Stomach smooth muscle (tissue), 2 donors: ENCODE results near the gene SLC7A8.

Experiments
- H3K27ac ChIP-seq: one replicate; pipeline ENCODE4 v1.7.0; 2013; ENCODE audit warnings: mild to moderate bottlenecking, low read length, inconsistent platforms
- H3K27me3 ChIP-seq, 2 donors: one replicate each; pipeline ENCODE4 v1.7.0; 2013; ENCODE audit warnings: low read length in 2 of 2; ENCODE audit not compliant: insufficient read depth in 2 of 2, control insufficient read depth in 1 of 2
- H3K36me3 ChIP-seq, 2 donors: one replicate each; pipeline ENCODE4 v1.7.0; 2013; ENCODE audit warnings: low read length in 2 of 2; ENCODE audit not compliant: control insufficient read depth in 2 of 2, insufficient read depth in 2 of 2
- H3K4me1 ChIP-seq: one replicate; pipeline ENCODE4 v1.7.0; 2013; ENCODE audit warnings: low read length; ENCODE audit not compliant: control insufficient read depth, insufficient read depth
- H3K4me3 ChIP-seq, 2 donors: one replicate each; pipeline ENCODE4 v1.7.0; 2013; ENCODE audit warnings: low read length in 2 of 2
- H3K9ac ChIP-seq, 2 donors: one replicate each; pipeline ENCODE4 v1.7.0; 2013; ENCODE audit warnings: low read length in 2 of 2, mild to moderate bottlenecking in 1 of 2
- H3K9me3 ChIP-seq, 2 donors: one replicate each; pipeline ENCODE4 v1.7.0; 2013; ENCODE audit warnings: low read length in 2 of 2; ENCODE audit not compliant: control insufficient read depth in 2 of 2
- donor health status: healthy.
- donor health status: Pancreatic carcinoma.

The SLC7A8 gene

GRCh38 chr14:23093526-23093925 is 89.9 kb downstream of the SLC7A8 start:
- no peaks in the 10 kb centered on the region for H3K9me3 ChIP-seq
- no peak overlapping the region for H3K27ac ChIP-seq
- H3K9ac ChIP-seq, result peak overlapping the region in 1 of 2 donors; percentile 93
- H3K27me3 ChIP-seq, result no peaks in the 10 kb centered on the region
- peak overlapping the region; percentile 85 to 99 for H3K4me3 ChIP-seq
- peaks cover 29 to 34% of the 10 kb centered on the region in 2 donors for H3K36me3 ChIP-seq
- peaks cover 18% of the 10 kb centered on the region for H3K4me1 ChIP-seq

- H3K4me1 ChIP-seq, result peaks cover 18% of the 10 kb centered on the region
- H3K9me3 ChIP-seq, result no peaks in the 10 kb centered on the region
- H3K4me3 ChIP-seq, result peak overlapping the region; percentile 85 to 99
- H3K9ac ChIP-seq, result peak overlapping the region in 1 of 2 donors; percentile 93
- H3K27me3 ChIP-seq, result no peaks in the 10 kb centered on the region
- H3K27ac ChIP-seq, result no peak overlapping the region
- H3K36me3 ChIP-seq, result peaks cover 29 to 33% of the 10 kb centered on the region in 2 donors
These were observed 90.4 kb downstream of the SLC7A8 start for GRCh38 chr14:23093104-23093503.

DNA sequence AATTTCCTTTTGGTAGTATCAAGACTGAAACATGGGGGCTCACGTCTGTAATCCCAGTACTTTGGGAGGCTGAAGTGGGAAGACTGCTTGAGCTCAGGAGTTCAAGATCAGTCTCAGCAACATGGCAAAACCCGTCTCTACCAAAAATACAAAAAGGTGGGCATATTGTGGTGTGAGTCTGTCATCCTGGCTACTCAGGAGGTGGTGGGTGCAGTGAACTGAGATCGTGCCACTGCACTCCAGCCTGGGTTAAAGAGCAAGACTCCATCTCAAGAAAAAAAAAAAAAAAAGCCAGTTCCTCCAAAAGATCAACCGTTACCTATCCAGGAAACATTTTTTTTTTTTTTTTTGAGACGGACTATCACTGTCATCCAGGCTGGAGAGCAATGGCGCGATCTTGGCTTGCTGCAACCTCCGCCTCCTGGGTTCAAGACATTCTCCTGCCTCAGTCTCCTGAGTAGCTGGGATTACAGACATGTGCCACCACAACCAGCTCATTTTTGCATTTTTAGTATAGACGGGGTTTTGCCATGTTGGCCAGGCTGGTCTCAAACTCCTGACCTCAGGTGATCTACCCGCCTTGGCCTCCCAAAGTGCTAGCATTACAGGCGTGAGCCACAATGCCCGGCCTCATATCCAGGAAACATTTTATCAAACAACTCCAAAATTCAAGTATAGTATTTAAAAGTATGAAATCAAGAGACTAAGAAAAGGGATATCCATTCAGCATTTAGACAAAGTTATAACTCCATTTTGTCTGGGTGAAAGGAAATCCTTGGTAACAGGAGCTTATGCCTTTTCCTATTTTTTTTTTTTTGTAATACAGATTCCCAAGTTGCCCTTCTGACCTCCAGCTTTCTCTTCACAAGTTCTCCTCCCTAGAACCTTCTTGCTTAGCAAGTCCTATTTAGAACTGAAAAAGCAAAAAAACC is 91.9 kb downstream of the SLC7A8 start:
- Histone ChIP-seq H3K9me3 (no peaks in the 10 kb centered on the region), H3K4me3 (no peak overlapping the region), H3K27me3 (no peaks in the 10 kb centered on the region), H3K9ac (no peak overlapping the region), H3K36me3 (peaks cover 26 to 34% of the 10 kb centered on the region in 2 donors), H3K4me1 (peaks cover 13% of the 10 kb centered on the region), H3K27ac (no peak overlapping the region)

- H3K4me3 ChIP-seq, result no peak overlapping the region
- no peaks in the 10 kb centered on the region for H3K27me3 ChIP-seq
- peaks cover 11% of the 10 kb centered on the region for H3K4me1 ChIP-seq
- no peak overlapping the region for H3K27ac ChIP-seq
- H3K9ac ChIP-seq, result no peak overlapping the region
- H3K36me3 ChIP-seq, result peaks cover 32 to 42% of the 10 kb centered on the region in 2 donors
- H3K9me3 ChIP-seq, result no peaks in the 10 kb centered on the region
These were observed 93.2 kb downstream of the SLC7A8 start for GRCh38 chr14:23090254-23090636.

GRCh38 chr14:23089498-23090253 is 93.8 kb downstream of the SLC7A8 start:
- no peak overlapping the region for H3K4me3 ChIP-seq
- H3K9me3 ChIP-seq, result no peaks in the 10 kb centered on the region
- no peak overlapping the region for H3K9ac ChIP-seq
- peaks cover 11% of the 10 kb centered on the region for H3K4me1 ChIP-seq
- peaks cover 33 to 42% of the 10 kb centered on the region in 2 donors for H3K36me3 ChIP-seq
- H3K27ac ChIP-seq, result no peak overlapping the region
- no peaks in the 10 kb centered on the region for H3K27me3 ChIP-seq

- no peak overlapping the region for H3K9ac ChIP-seq
- no peaks in the 10 kb centered on the region for H3K9me3 ChIP-seq
- H3K27me3 ChIP-seq, result no peaks in the 10 kb centered on the region
- H3K4me1 ChIP-seq, result no peaks in the 10 kb centered on the region
- H3K27ac ChIP-seq, result no peak overlapping the region
- H3K36me3 ChIP-seq, result peaks cover 32 to 40% of the 10 kb centered on the region in 2 donors
- no peak overlapping the region for H3K4me3 ChIP-seq
These were observed 96.9 kb downstream of the SLC7A8 start for GRCh38 chr14:23086565-23086964.

DNA sequence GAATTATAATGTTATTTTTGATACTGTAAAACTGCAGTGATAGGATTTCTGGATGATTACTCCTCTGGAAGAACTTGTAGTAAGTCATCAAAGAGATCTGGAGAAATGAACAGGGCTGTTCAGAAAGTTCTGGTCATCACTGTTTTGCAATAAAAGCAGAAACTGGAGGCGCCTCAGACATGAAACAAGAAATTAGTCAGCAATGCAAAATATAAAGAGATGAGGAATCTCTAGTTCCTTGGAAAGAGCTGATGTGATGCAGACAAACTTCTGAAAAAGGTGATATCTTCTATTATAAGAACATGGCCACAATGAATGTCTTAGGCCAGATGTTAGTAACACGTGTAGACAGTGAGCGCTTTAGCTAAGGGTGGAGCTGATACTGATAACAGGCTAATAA is 98.0 kb downstream of the SLC7A8 start:
- no peak overlapping the region for H3K27ac ChIP-seq
- no peak overlapping the region for H3K4me3 ChIP-seq
- peaks cover 40 to 50% of the 10 kb centered on the region in 2 donors for H3K36me3 ChIP-seq
- no peaks in the 10 kb centered on the region for H3K9me3 ChIP-seq
- H3K4me1 ChIP-seq, result no peaks in the 10 kb centered on the region
- no peaks in the 10 kb centered on the region for H3K27me3 ChIP-seq
- H3K9ac ChIP-seq, result no peak overlapping the region

GRCh38 chr14:23080474-23080873 is 103.0 kb downstream of the SLC7A8 start:
- Histone ChIP-seq H3K9me3 (no peaks in the 10 kb centered on the region), H3K36me3 (peaks cover 60 to 63% of the 10 kb centered on the region in 2 donors), H3K4me3 (no peak overlapping the region), H3K27ac (no peak overlapping the region), H3K27me3 (no peaks in the 10 kb centered on the region), H3K9ac (no peak overlapping the region), H3K4me1 (peaks cover 7% of the 10 kb centered on the region)

GRCh38 chr14:23079716-23080115 is 103.7 kb downstream of the SLC7A8 start:
- Histone ChIP-seq H3K9me3 (no peaks in the 10 kb centered on the region), H3K36me3 (peaks cover 60 to 65% of the 10 kb centered on the region in 2 donors), H3K4me3 (no peak overlapping the region), H3K27me3 (no peaks in the 10 kb centered on the region), H3K4me1 (peaks cover 7% of the 10 kb centered on the region), H3K9ac (no peak overlapping the region), H3K27ac (no peak overlapping the region)

DNA sequence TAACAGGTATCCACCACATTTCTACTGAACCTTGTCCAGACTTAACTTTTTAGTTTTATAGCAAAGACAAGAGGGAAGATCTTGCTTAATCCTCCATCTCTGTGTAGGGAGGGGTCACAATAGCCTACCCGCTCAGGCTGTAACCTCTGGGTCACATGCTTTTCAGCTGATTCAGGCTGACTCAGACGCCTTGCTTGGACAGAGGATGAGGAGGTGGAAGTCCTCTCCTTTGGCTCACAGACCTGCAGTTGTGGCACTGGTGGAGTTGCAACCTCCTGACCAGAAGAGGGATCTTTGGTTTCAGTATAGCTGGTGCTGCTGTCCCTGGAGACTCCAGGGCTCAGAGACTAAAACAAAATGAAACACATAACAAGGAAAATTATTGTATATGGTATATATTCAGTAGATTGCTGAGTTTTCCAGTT is 104.8 kb downstream of the SLC7A8 start:
- Histone ChIP-seq H3K9ac (peak overlapping the region in 1 of 2 donors; percentile 38), H3K27ac (no peak overlapping the region), H3K27me3 (no peaks in the 10 kb centered on the region), H3K4me3 (no peak overlapping the region), H3K36me3 (peaks cover 60 to 68% of the 10 kb centered on the region in 2 donors), H3K4me1 (peaks cover 7% of the 10 kb centered on the region), H3K9me3 (no peaks in the 10 kb centered on the region)
